Body of pancreas (tissue), 4 donors: ENCODE data around the gene DLX6. TPM values are rescaled to one million over a fixed set of nuclear protein-coding genes. Genes with fewer than 3 reads are reported as not detected.

Experiments
- ATAC-seq: fragments of 150-250 bp; one replicate; pipeline ENCODE4 v1.9.1; 2016
- DNase-seq, 4 donors: peaks; one replicate each; pipeline ENCODE4 v3.0.0-alpha.2; 2019
- H3K27ac ChIP-seq, 4 donors: fragments of 200-600 bp; sonication (generic); 1 replicate in 3 of 4; 2 replicates in 1 of 4; pipeline versions ENCODE4 v1.5.1 to v1.6.1; 2016 to 2019; ENCODE audit warnings: mild to moderate bottlenecking in 1 of 4, mixed read lengths in 1 of 4, moderate library complexity in 1 of 4
- H3K27me3 ChIP-seq, 2 donors: fragments of 200-600 bp; sonication (generic); one replicate each; pipeline ENCODE4 v1.6.0; 2016; ENCODE audit warnings: mild to moderate bottlenecking in 1 of 2
- H3K36me3 ChIP-seq, 2 donors: fragments of 200-600 bp; sonication (generic); replicated peaks in 1 of 2; 2 replicates each; pipeline ENCODE4 v1.5.1; 2016; ENCODE audit warnings: low read depth in 2 of 2; ENCODE audit not compliant: insufficient read depth in 1 of 2
- H3K4me1 ChIP-seq: fragments of 200-600 bp; sonication (generic); one replicate; pipeline ENCODE4 v1.6.0; 2016
- H3K4me3 ChIP-seq, 2 donors: fragments of 200-600 bp; sonication (generic); 1 replicate in 1 of 2; 2 replicates in 1 of 2; pipeline ENCODE4 v1.5.1; 2016 to 2019
- H3K9me3 ChIP-seq, 3 donors: fragments of 200-600 bp; sonication (generic); 1 replicate in 2 of 3; 2 replicates in 1 of 3; pipeline ENCODE4 v1.5.1; 2016
- CTCF ChIP-seq, 7 experiments: fragments of 450-650 bp in 4 of 7; fragments of 200-600 bp in 3 of 7; sonication (generic) in 3 of 7; IDR thresholded peaks; one replicate each; pipeline ENCODE4 v1.5.1; 2016 to 2019; ENCODE audit warnings: antibody characterized with exemption in 7 of 7
- POLR2A ChIP-seq, 3 donors: fragments of 450-650 bp; IDR thresholded peaks; one replicate each; pipeline ENCODE4 v1.6.1; 2016; ENCODE audit warnings: antibody characterized with exemption in 3 of 3, mild to moderate bottlenecking in 2 of 3
- WGBS, 2 donors: methylation state at CpG; one replicate each; pipeline ENCODE4 v1.1.5; 2017; 5-methylcytosine and 5-hydroxymethylcytosine counted together
- intact Hi-C: fragments of 100-400 bp; cut with DNase I; formaldehyde crosslinking; loops from one replicate; pipeline ENCODE4 v1.15.1; 2023
- small RNA-seq: library from RNA; depleted of rRNA; stranded (forward); fragments of <200 nt; gene quantifications from one replicate; pipeline ENCODE3, GENCODE V24; 2016
- total RNA-seq, 2 donors: library from RNA; depleted of rRNA; stranded (reverse); fragments of >200 nt; gene quantifications; one replicate each; pipeline ENCODE4 v1.1.0, GENCODE V29; 2016

Gene DLX6
- total RNA-seq, 2 donors from 2014 or later = not detected

DNA sequence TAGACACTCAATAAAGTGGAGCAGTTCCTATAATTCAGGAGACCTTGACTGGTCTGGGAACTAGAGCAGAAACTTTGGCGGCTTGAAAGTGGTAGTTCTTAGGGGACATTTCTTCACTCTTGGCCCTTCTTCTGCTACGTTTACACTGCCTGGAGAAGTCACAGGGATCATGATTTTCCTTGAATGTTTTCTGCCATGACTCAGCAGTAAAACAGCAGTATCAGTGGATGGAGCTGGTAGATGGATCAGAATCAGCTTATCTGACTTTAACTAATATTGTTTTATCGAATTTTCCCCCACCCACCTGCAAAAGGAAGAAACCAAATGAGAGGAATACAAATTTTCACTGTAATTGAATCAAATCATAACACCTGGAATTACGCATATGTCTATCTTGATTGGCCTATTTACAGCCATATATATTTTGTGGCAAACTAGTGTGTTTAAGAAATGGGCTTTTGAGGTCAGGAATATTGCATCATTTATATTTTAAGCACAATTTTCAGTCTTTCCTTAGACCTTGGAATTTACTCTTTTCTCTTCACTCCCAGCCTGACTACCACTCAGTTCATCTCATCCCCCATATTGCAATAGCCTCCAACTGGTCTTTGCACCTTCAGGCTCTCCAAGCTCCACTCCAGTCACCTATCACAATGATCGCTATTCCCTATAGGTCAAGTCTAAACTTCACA, 34.2 kb downstream of the DLX6 start:
- ATAC-seq = no peak
- H3K27me3 ChIP-seq = no peaks in the 10 kb centered on the region
- intact Hi-C loops = no loop called here

GRCh38 chr7:97043281-97043680, 37.9 kb downstream of the DLX6 start:
- WGBS, 2 donors = 49% methylated on average over 2 of the region's 2 CpGs

More for the DNA sequence above, 34.2 kb downstream of the DLX6 start:
- Histone ChIP-seq H3K4me1 (no peaks in the 10 kb centered on the region), H3K9me3 (no peaks in the 10 kb centered on the region), H3K36me3 (no peaks in the 10 kb centered on the region), H3K27ac (no peak overlapping the region), H3K4me3 (no peak overlapping the region)
- 66 to 71% methylated on average over 5 of the region's 5 CpGs for WGBS, 2 donors
- TF ChIP-seq POLR2A (IDR thresholded peaks at IDR 0.05) (no peak), CTCF (IDR thresholded peaks at IDR 0.05) (no peak)
- DNase-seq = no peak

More at GRCh38 chr7:97043281-97043680, 37.9 kb downstream of the DLX6 start:
- DNase-seq (no peak), ATAC-seq (no peak)
- no peaks in the 10 kb centered on the region for H3K4me1 ChIP-seq
- intact Hi-C loops = no loop called here
- no peak overlapping the region for H3K27ac ChIP-seq
- TF ChIP-seq CTCF (IDR thresholded peaks at IDR 0.05) (no peak), POLR2A (IDR thresholded peaks at IDR 0.05) (no peak)
- H3K9me3 ChIP-seq = no peaks in the 10 kb centered on the region
- no peaks in the 10 kb centered on the region for H3K36me3 ChIP-seq
- H3K4me3 ChIP-seq = no peak overlapping the region
- H3K27me3 ChIP-seq = no peaks in the 10 kb centered on the region

Small RNA genes within 50 kb of the gene (small RNA-seq; reads per million reads assigned to genes)
- gene RF01778 = not detected
- gene RF01887 = not detected
- gene RF01888 = not detected

Other genes with a start within 250 kb of the DLX6 start
- gene DLX5, start 19.3 kb downstream of the DLX6 start, total RNA-seq = not detected
- 10 to 100 TPM; 22.3 to 30.7 TPM for gene SDHAF3, start 112.1 kb downstream of the DLX6 start, total RNA-seq